Adipocyte (in vitro differentiated cells): ENCODE measurements around the gene REEP1.
"Not testable (repeated sequence)": the region's sequence is repeated elsewhere in the genome, so short reads cannot be mapped to it uniquely, and the experiment has no call there.

Experiments
- DNase-seq: peaks from one replicate; pipeline ENCODE4 v3.0.0-alpha.2; 2015; ENCODE audit warnings: low read depth
- H3K27me3 ChIP-seq: replicated peaks from 2 replicates; pipeline ENCODE4 v1.7.0; 2013; ENCODE audit warnings: mild to moderate bottlenecking, low read length, moderate library complexity; ENCODE audit not compliant: control insufficient read depth, insufficient read depth
- H3K36me3 ChIP-seq: 2 replicates; pipeline ENCODE4 v1.7.0; 2013; ENCODE audit warnings: low read length, mild to moderate bottlenecking, moderate library complexity; ENCODE audit not compliant: control insufficient read depth, insufficient read depth, severe bottlenecking
- H3K4me1 ChIP-seq: 2 replicates; pipeline ENCODE4 v1.7.0; 2013; ENCODE audit warnings: mild to moderate bottlenecking, low read length, moderate library complexity; ENCODE audit not compliant: control insufficient read depth, insufficient read depth
- H3K4me3 ChIP-seq: 2 replicates; pipeline ENCODE4 v1.7.0; 2013; ENCODE audit warnings: mild to moderate bottlenecking, low read length, moderate library complexity
- H3K9ac ChIP-seq: 2 replicates; pipeline ENCODE4 v1.7.0; 2013; ENCODE audit warnings: mild to moderate bottlenecking, low read length, moderate library complexity
- H3K9me3 ChIP-seq: 2 replicates; pipeline ENCODE4 v1.7.0; 2013; ENCODE audit warnings: mild to moderate bottlenecking, low read length, moderate library complexity; ENCODE audit not compliant: control insufficient read depth

Gene REEP1

GRCh38 chr2:86254576-86255538, 82.6 kb downstream of the REEP1 start:
- no peak overlapping the region for H3K4me3 ChIP-seq

GRCh38 chr2:86253424-86253823, 84.0 kb downstream of the REEP1 start:
- H3K4me3 ChIP-seq = no peak overlapping the region
- H3K9ac ChIP-seq = no peak overlapping the region
- no peaks in the 10 kb centered on the region for H3K4me1 ChIP-seq
- peaks cover 41% of the 10 kb centered on the region for H3K27me3 ChIP-seq
- no peak for DNase-seq
- no peaks in the 10 kb centered on the region for H3K9me3 ChIP-seq
- no peaks in the 10 kb centered on the region for H3K36me3 ChIP-seq

More at GRCh38 chr2:86254576-86255538, 82.6 kb downstream of the REEP1 start:
- Histone ChIP-seq H3K36me3 (no peaks in the 10 kb centered on the region), H3K9me3 (no peaks in the 10 kb centered on the region), H3K4me1 (no peaks in the 10 kb centered on the region), H3K27me3 (peaks cover 40% of the 10 kb centered on the region), H3K9ac (no peak overlapping the region)
- no peak for DNase-seq

GRCh38 chr2:86251840-86252266, 85.6 kb downstream of the REEP1 start:
- no peaks in the 10 kb centered on the region for H3K9me3 ChIP-seq
- H3K9ac ChIP-seq = no peak overlapping the region
- H3K4me1 ChIP-seq = no peaks in the 10 kb centered on the region
- H3K4me3 ChIP-seq = no peak overlapping the region
- no peaks in the 10 kb centered on the region for H3K36me3 ChIP-seq
- H3K27me3 ChIP-seq = peaks cover 41% of the 10 kb centered on the region
- DNase-seq = no peak

GRCh38 chr2:86249579-86250391, 87.6 kb downstream of the REEP1 start:
- Histone ChIP-seq H3K36me3 (no peaks in the 10 kb centered on the region), H3K9me3 (no peaks in the 10 kb centered on the region), H3K4me3 (no peak overlapping the region), H3K27me3 (peaks cover 31% of the 10 kb centered on the region), H3K4me1 (no peaks in the 10 kb centered on the region), H3K9ac (no peak overlapping the region)
- peak; percentile 42 for DNase-seq

- no peak overlapping the region for H3K9ac ChIP-seq
- H3K27me3 ChIP-seq = peaks cover 27% of the 10 kb centered on the region
- no peak for DNase-seq
- no peaks in the 10 kb centered on the region for H3K9me3 ChIP-seq
- H3K36me3 ChIP-seq = no peaks in the 10 kb centered on the region
- no peaks in the 10 kb centered on the region for H3K4me1 ChIP-seq
- no peak overlapping the region for H3K4me3 ChIP-seq
These were observed 88.2 kb downstream of the REEP1 start for GRCh38 chr2:86249176-86249575.

GRCh38 chr2:86245222-86245621, 92.2 kb downstream of the REEP1 start:
- H3K36me3 ChIP-seq, H3K4me1 ChIP-seq, H3K9me3 ChIP-seq, H3K9ac ChIP-seq, H3K4me3 ChIP-seq, DNase-seq: not testable (repeated sequence)
- peaks cover 39% of the 10 kb centered on the region for H3K27me3 ChIP-seq

- H3K4me3 ChIP-seq, DNase-seq, H3K9me3 ChIP-seq, H3K36me3 ChIP-seq, H3K9ac ChIP-seq, H3K4me1 ChIP-seq: not testable (repeated sequence)
- peaks cover 37% of the 10 kb centered on the region for H3K27me3 ChIP-seq
These were observed 92.6 kb downstream of the REEP1 start for GRCh38 chr2:86244781-86245180.

- no peak for DNase-seq
- H3K4me1 ChIP-seq = no peaks in the 10 kb centered on the region
- H3K36me3 ChIP-seq = no peaks in the 10 kb centered on the region
- no peaks in the 10 kb centered on the region for H3K9me3 ChIP-seq
- no peak overlapping the region for H3K9ac ChIP-seq
- no peak overlapping the region for H3K4me3 ChIP-seq
- peaks cover 41% of the 10 kb centered on the region for H3K27me3 ChIP-seq
These were observed 93.3 kb downstream of the REEP1 start for GRCh38 chr2:86243950-86244733.

- H3K27me3 ChIP-seq = peaks cover 47% of the 10 kb centered on the region
- no peak overlapping the region for H3K4me3 ChIP-seq
- no peaks in the 10 kb centered on the region for H3K36me3 ChIP-seq
- DNase-seq = no peak
- no peak overlapping the region for H3K9ac ChIP-seq
- H3K9me3 ChIP-seq = no peaks in the 10 kb centered on the region
- H3K4me1 ChIP-seq = no peaks in the 10 kb centered on the region
These were observed 94.2 kb downstream of the REEP1 start for GRCh38 chr2:86243272-86243671.

GRCh38 chr2:86241611-86242010, 95.8 kb downstream of the REEP1 start:
- peaks cover 49% of the 10 kb centered on the region for H3K27me3 ChIP-seq
- H3K4me3 ChIP-seq = no peak overlapping the region
- DNase-seq = no peak
- no peaks in the 10 kb centered on the region for H3K4me1 ChIP-seq
- no peaks in the 10 kb centered on the region for H3K36me3 ChIP-seq
- H3K9me3 ChIP-seq = no peaks in the 10 kb centered on the region
- H3K9ac ChIP-seq = no peak overlapping the region

GRCh38 chr2:86240251-86240650, 97.2 kb downstream of the REEP1 start:
- Histone ChIP-seq H3K4me3 (no peak overlapping the region), H3K9ac (no peak overlapping the region), H3K9me3 (no peaks in the 10 kb centered on the region), H3K27me3 (peaks cover 49% of the 10 kb centered on the region), H3K36me3 (no peaks in the 10 kb centered on the region), H3K4me1 (no peaks in the 10 kb centered on the region)
- no peak for DNase-seq
